ACC112 (cell line): Measurements from ENCODE around the gene TRNT1.

Source experiments
- H2AFZ ChIP-seq: fragments of 200-600 bp; sonication (generic); one replicate; pipeline ENCODE4 v1.6.0; 2017; ENCODE audit warnings: antibody characterized with exemption, low read length; ENCODE audit not compliant: unreplicated experiment
- H3K27ac ChIP-seq: fragments of 200-600 bp; sonication (generic); 2 replicates; pipeline ENCODE4 v1.5.1; 2014; ENCODE audit warnings: low read depth, mild to moderate bottlenecking, antibody characterized with exemption, low read length, moderate library complexity
- H3K27me3 ChIP-seq: fragments of 200-600 bp; sonication (generic); 2 replicates; pipeline ENCODE4 v1.6.1; 2014; ENCODE audit warnings: mild to moderate bottlenecking, antibody characterized with exemption, low read length, moderate library complexity, mixed read lengths; ENCODE audit not compliant: insufficient read depth
- H3K36me3 ChIP-seq: fragments of 200-600 bp; sonication (generic); 2 replicates; pipeline ENCODE4 v1.6.1; 2016; ENCODE audit warnings: mild to moderate bottlenecking, antibody characterized with exemption, low read length, moderate library complexity, mixed read lengths; ENCODE audit not compliant: insufficient read depth
- H3K4me1 ChIP-seq: fragments of 200-600 bp; sonication (generic); one replicate; pipeline ENCODE4 v1.6.1; 2016; ENCODE audit warnings: low read length, mixed read lengths; ENCODE audit not compliant: insufficient read depth, unreplicated experiment, control insufficient read depth
- H3K4me3 ChIP-seq: fragments of 200-600 bp; sonication (generic); 2 replicates; pipeline ENCODE4 v1.5.1; 2014; ENCODE audit warnings: mild to moderate bottlenecking, low read depth, low read length
- H3K79me2 ChIP-seq: fragments of 200-600 bp; sonication (generic); one replicate; pipeline ENCODE4 v1.6.0; 2016; ENCODE audit warnings: low read length; ENCODE audit not compliant: control insufficient read depth, unreplicated experiment, insufficient read depth

Gene TRNT1

GRCh38 chr3:3097958-3098357 lies 28.8 kb upstream of the TRNT1 start:
- Histone ChIP-seq H3K4me1 (no peaks in the 10 kb centered on the region), H2AFZ (no peak overlapping the region), H3K79me2 (no peaks in the 10 kb centered on the region), H3K27ac (no peak overlapping the region), H3K27me3 (peaks cover 21% of the 10 kb centered on the region; the same call in 1 of the 2 replicates), H3K4me3 (no peak overlapping the region), H3K36me3 (no peaks in the 10 kb centered on the region)

- no peak overlapping the region for H2AFZ ChIP-seq
- H3K4me1 ChIP-seq: no peaks in the 10 kb centered on the region
- H3K27ac ChIP-seq: no peak overlapping the region
- H3K4me3 ChIP-seq: no peak overlapping the region
- H3K27me3 ChIP-seq: peaks cover 20% of the 10 kb centered on the region; the same call in 1 of the 2 replicates
- H3K79me2 ChIP-seq: no peaks in the 10 kb centered on the region
- H3K36me3 ChIP-seq: no peaks in the 10 kb centered on the region
These were observed 24.9 kb upstream of the TRNT1 start for GRCh38 chr3:3101660-3102458.

- Histone ChIP-seq H3K36me3 (no peaks in the 10 kb centered on the region), H3K4me3 (no peak overlapping the region), H3K79me2 (no peaks in the 10 kb centered on the region), H3K27me3 (peaks cover 18% of the 10 kb centered on the region; the same call in 1 of the 2 replicates), H2AFZ (no peak overlapping the region), H3K4me1 (no peaks in the 10 kb centered on the region), H3K27ac (no peak overlapping the region)
These were observed 24.0 kb upstream of the TRNT1 start for GRCh38 chr3:3102751-3103150.

GRCh38 chr3:3105246-3105645 lies 21.5 kb upstream of the TRNT1 start:
- no peak overlapping the region for H2AFZ ChIP-seq
- no peak overlapping the region for H3K4me3 ChIP-seq
- H3K4me1 ChIP-seq: no peaks in the 10 kb centered on the region
- no peaks in the 10 kb centered on the region for H3K36me3 ChIP-seq
- H3K27ac ChIP-seq: no peak overlapping the region
- H3K79me2 ChIP-seq: no peaks in the 10 kb centered on the region
- H3K27me3 ChIP-seq: peaks cover 28% of the 10 kb centered on the region; the same call in 1 of the 2 replicates

- H3K36me3 ChIP-seq: no peaks in the 10 kb centered on the region
- no peaks in the 10 kb centered on the region for H3K4me1 ChIP-seq
- peaks cover 29% of the 10 kb centered on the region; the same call in 1 of the 2 replicates for H3K27me3 ChIP-seq
- H2AFZ ChIP-seq: no peak overlapping the region
- H3K27ac ChIP-seq: no peak overlapping the region
- H3K79me2 ChIP-seq: no peaks in the 10 kb centered on the region
- H3K4me3 ChIP-seq: no peak overlapping the region
These were observed 20.9 kb upstream of the TRNT1 start for GRCh38 chr3:3105815-3106214.

- no peaks in the 10 kb centered on the region for H3K79me2 ChIP-seq
- H3K27me3 ChIP-seq: peaks cover 29% of the 10 kb centered on the region; the same call in 1 of the 2 replicates
- no peak overlapping the region for H3K27ac ChIP-seq
- H3K4me1 ChIP-seq: no peaks in the 10 kb centered on the region
- no peak overlapping the region for H2AFZ ChIP-seq
- no peak overlapping the region for H3K4me3 ChIP-seq
- H3K36me3 ChIP-seq: no peaks in the 10 kb centered on the region
These were observed 19.6 kb upstream of the TRNT1 start for GRCh38 chr3:3107181-3107580.

GRCh38 chr3:3107858-3108257 lies 18.9 kb upstream of the TRNT1 start:
- H3K27me3 ChIP-seq: peaks cover 32% of the 10 kb centered on the region
- no peak overlapping the region for H2AFZ ChIP-seq
- H3K4me3 ChIP-seq: no peak overlapping the region
- H3K79me2 ChIP-seq: no peaks in the 10 kb centered on the region
- H3K4me1 ChIP-seq: no peaks in the 10 kb centered on the region
- no peaks in the 10 kb centered on the region for H3K36me3 ChIP-seq
- no peak overlapping the region for H3K27ac ChIP-seq

GRCh38 chr3:3109407-3110298 lies 17.1 kb upstream of the TRNT1 start:
- no peak overlapping the region for H3K4me3 ChIP-seq
- H3K79me2 ChIP-seq: no peaks in the 10 kb centered on the region
- no peak overlapping the region for H2AFZ ChIP-seq
- H3K36me3 ChIP-seq: no peaks in the 10 kb centered on the region
- H3K27me3 ChIP-seq: peaks cover 27% of the 10 kb centered on the region
- H3K27ac ChIP-seq: no peak overlapping the region
- H3K4me1 ChIP-seq: no peaks in the 10 kb centered on the region

GRCh38 chr3:3110299-3110630 lies 16.5 kb upstream of the TRNT1 start, which contains the start of gene IL5RA:
IL5RA (minus strand) TSS chr3:3110374; CDS start chr3:3104984, 5,390 bp downstream.
- no peak within 1 kb of the TSS for H3K4me3 ChIP-seq
- H3K4me1 ChIP-seq: no peaks in the 10 kb centered on the region
- H3K79me2 ChIP-seq: no peaks in the 10 kb centered on the region
- no peak within 1 kb of the TSS for H3K27ac ChIP-seq
- peaks cover 28% of the 10 kb centered on the region for H3K27me3 ChIP-seq
- no peak within 1 kb of the TSS for H2AFZ ChIP-seq
- H3K36me3 ChIP-seq: no peaks in the 10 kb centered on the region

GRCh38 chr3:3110749-3111361 lies 15.9 kb upstream of the TRNT1 start:
- Histone ChIP-seq H3K36me3 (no peaks in the 10 kb centered on the region), H3K79me2 (no peaks in the 10 kb centered on the region), H3K27me3 (peaks cover 33% of the 10 kb centered on the region), H3K27ac (no peak overlapping the region), H3K4me1 (no peaks in the 10 kb centered on the region), H3K4me3 (no peak overlapping the region), H2AFZ (no peak overlapping the region)
